HG02870 (cell line): Measurements from ENCODE around the gene BHMT2.

Source experiments
- ATAC-seq: cut with Tn5 transposase; IDR thresholded peaks from one replicate; pipeline ENCODE4 v1.9.1; 2021; ENCODE audit warnings: mild to moderate bottlenecking, moderate library complexity; ENCODE audit not compliant: unreplicated experiment

The BHMT2 gene

DNA sequence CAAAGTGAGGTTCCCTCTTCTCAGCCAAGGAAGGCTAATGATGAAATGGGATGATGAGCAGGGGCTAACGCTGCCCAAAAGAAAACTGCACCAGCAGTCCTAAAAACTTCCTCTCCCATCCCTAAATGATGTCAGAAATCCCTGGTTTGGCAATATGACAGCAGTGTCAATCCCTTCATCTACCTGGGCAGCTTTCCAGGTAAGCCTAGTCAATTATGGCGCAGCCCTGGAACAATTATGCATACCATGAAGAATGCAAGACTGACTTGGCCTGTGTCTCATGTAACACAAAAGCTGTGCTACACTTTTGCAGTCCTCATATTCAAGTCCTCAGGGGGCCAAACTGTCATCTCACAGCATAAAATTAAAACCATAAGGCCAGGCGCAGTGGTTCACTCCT lies 7.1 kb upstream of the BHMT2 start:
- no peak for ATAC-seq

- no peak for ATAC-seq
These were observed 742 bp downstream of the BHMT2 start for GRCh38 chr5:79070350-79070667.

- ATAC-seq = no peak
These were observed 5.1 kb downstream of the BHMT2 start for GRCh38 chr5:79074641-79075040.

DNA sequence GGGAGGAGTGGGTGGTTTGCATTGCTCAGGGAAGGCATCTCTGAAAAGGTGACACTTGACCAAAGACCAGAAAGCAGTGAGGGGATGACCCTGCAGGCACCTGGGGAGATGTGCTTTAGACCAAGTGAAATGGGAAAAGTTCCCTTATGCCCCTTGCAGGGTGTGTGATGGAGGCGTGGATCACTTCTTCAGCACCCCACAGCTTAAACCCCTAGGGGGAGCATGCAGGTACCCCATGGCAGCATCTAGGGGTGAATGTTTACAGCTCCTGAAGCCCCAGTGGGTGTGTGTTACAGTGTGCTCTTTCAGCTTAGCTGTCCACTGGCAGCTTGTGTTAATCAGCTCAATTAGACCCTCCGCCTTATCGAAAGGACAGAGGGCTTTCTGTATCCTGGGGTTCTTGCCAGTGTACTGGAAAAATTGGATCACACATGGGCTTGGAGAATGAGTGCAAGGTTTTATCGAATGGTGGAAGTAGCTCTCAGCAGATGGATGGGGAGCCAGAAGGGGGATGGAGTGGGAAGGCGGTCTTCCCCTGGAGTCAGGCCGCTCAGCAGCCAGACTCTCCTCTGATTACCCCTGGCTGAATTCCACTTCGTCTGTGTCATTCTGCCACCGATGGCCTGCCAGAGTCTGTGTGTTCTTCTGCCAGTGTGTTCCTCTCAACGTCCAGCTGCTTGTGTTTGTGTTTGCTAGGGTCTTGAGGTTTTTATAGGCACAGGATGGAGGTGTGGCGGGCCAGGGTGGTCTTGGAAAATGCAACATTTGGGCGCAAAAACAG lies 6.3 kb downstream of the BHMT2 start:
- no peak for ATAC-seq

DNA sequence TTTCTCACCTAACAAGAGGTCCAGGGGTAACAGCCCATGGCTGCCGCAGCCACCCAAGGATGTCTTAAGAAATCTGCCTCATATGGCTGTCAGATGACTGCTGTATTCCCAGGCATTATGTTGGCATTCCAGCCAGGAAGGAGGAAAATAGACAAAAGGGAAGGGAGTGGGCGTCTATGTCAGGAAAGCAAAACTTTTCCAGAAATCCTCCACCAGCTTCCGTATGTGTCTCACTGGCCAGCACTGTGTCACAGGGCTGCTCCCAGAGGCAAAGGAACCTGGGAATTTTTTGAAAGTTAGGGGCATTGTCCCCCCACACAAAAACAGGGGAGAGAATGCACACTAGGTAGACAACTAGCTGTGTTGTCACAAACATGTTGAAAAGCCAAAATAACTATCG lies 7.3 kb downstream of the BHMT2 start:
- no peak for ATAC-seq

GRCh38 chr5:79077680-79078365 lies 8.3 kb downstream of the BHMT2 start:
- ATAC-seq = no peak

DNA sequence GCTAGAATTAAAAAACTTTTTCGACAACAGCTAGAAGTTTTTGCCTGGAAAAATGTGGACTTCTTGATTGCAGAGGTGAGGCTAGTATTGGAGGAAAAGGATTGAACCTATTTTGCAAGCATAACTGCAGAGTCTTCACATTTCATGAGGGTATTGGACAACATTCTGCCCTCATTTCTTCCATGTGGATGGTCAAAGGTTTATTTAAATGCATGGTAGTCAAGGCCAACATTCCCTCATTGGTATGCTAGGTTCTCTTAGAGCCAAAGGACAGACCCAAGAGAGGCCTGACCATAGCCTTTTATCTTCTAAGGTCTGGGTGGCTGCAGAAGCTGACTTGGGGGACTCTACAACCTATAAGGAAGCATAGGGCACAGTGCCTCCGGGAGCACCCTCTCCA lies 11.2 kb downstream of the BHMT2 start:
- ATAC-seq = no peak

DNA sequence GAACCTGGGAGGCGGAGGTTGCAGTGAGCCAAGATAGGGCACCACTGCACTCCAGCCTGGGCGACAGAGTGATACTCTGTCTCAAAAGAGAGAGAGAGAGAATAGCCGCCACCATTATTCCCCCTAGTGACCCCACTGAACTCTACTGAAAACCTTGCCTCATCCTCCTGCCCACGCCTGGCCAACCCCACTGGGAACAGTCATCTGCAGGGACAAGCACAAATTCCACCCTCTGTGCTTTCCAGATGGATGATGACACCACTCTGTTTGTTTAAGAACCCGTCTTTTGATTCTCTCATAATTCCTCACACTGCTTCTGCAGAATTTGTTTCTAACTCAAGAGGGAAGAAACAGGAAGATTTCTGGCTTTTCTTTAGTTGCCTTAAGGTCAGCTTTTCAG lies 12.2 kb downstream of the BHMT2 start:
- no peak for ATAC-seq

GRCh38 chr5:79086116-79086515 lies 16.5 kb downstream of the BHMT2 start:
- ATAC-seq = no peak

- ATAC-seq = no peak
These were observed 18.9 kb downstream of the BHMT2 start for GRCh38 chr5:79088507-79088906.

DNA sequence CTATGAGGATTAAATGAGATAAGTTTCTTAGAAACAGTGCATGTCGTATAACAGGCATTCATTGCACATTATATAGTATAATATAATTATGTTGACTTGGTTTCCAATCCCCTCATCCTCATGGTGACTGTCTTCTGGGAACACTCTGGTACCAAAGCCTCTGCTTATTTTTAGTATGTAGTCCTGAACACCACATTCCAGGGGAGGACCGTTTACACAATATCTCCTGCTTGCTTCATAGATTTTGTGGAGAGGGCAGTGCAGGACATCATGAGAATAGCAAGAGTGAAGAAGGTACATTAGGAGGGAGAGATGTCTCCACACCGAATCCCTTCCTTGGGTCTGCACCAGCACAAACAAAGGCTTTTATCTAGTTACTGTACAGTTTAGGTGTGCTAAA lies 21.5 kb downstream of the BHMT2 start:
- no peak for ATAC-seq

DNA sequence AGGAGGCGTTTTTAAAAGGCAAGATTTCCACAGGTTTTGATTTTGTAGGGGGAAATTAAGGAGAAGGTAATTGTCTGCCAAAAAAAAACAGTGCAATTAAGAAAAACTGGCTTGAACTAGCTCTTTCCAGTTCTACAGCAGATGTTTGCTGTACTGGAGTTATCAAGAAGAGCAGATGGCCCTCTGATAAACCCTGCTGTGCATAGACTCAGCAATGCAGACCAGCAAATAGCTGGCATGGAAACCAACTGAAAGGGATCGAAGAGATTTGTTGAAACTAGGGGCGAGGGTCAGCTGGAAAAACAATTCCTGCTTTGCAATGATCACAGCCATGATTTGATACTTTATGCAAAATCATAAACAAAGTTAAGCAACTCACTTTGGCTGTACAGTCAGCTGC lies 24.2 kb downstream of the BHMT2 start:
- no peak for ATAC-seq

- no peak for ATAC-seq
These were observed 36.3 kb downstream of the BHMT2 start for GRCh38 chr5:79105868-79106267.

GRCh38 chr5:79107020-79107796 lies 37.6 kb downstream of the BHMT2 start:
- ATAC-seq = no peak

DNA sequence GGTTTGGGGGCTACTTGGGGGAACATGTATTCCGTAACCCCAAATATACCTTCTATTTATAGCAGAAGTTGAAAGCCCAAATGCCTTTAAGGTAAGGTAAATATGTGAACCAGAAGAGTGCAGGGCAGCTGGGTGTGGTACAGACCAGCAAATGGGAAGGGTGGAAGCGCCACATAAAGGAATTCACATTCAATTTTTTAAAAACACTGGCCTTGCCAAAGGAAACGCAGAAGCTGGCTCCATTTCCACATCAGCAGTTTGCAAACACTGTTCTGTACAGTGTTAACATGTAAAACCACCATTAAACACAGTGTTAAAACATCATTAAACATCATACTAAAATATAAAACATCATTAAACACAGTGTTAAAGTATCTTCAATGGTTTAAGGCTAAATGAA lies 38.5 kb downstream of the BHMT2 start:
- ATAC-seq = no peak

GRCh38 chr5:79108792-79109191 lies 39.2 kb downstream of the BHMT2 start:
- no peak for ATAC-seq

DNA sequence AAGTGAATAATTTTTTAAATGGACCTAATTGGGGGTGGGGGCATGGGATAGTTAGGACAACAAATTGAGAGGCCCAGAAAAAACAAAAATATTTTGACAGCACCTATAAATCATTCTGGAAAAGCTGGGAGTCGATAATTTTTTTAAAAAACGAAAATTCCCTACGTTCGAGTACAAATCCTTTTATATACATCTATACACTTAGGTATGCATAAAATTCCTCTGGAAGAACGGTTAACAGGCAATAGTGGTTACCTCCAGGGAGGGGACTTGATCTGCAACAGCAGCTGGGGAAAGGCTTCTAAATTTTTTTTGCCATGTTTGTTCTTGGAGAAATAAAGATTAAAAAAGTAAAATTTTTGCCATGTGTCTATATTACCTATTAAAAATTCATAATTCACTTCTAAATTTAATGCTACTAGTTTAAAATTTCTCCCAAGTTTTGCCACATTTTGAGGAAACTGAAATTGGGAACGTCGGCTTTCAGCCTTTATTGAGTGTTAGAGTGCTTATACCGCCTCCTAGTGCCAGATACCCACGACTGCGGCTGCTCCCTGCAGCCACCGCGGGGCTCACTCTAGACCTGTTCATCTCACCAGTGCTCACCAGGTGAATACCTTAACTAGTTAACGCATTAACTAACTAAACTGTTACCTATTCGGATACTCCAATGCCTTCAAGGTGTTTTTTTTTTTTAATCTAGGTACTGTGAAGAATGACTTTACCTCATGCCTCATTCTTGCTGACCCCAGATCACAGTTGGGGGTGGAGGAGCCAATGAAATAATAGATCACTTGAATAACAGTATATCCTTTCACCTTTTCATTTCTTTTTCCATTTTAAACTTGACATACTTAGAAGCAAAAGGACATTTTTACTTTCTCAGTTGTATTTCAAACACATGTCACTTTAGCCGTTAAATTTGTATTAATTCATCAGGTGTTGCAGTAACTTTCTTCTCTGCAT lies 40.2 kb downstream of the BHMT2 start:
- no peak for ATAC-seq

- ATAC-seq = no peak
These were observed 41.9 kb downstream of the BHMT2 start, which contains the start of gene BHMT for GRCh38 chr5:79111387-79111959. BHMT (plus strand) TSS chr5:79111809; CDS start chr5:79111886, 77 bp downstream.

DNA sequence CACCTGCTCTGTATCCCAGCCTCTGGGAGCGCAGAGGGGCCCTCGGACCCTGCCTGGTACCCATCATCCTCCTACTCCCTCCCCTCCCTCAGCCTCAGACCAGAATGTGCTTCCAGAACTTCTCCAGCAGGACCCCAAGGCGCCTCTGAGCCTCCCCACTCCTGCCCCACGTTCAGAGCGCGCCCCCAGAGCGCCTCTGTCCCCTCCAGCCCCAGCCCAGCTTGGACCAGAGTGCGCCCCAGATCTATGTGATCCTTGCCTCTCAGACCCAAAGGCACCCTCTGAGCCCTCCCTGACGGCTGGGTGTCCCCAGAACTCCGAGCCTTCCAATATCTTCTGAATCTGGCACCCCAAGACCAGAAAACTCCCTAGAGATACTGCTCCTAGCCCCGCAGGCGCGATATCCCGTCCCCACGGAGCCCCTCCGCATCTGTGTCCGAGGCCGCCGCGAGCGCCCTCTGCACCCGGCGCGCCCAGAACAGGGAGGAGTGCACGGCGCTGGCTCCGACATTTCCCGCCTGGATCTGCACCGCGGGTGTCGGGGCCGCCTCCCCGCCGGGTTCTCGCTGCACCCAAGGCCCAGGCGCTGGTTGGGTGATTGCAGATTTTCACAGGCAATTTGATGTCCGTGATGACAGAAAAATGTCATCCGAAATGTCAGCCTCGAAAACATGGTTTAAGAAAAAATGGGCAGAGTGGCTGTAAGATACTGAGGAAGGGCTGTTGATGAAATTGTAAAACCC lies 42.6 kb downstream of the BHMT2 start:
- ATAC-seq = no peak

DNA sequence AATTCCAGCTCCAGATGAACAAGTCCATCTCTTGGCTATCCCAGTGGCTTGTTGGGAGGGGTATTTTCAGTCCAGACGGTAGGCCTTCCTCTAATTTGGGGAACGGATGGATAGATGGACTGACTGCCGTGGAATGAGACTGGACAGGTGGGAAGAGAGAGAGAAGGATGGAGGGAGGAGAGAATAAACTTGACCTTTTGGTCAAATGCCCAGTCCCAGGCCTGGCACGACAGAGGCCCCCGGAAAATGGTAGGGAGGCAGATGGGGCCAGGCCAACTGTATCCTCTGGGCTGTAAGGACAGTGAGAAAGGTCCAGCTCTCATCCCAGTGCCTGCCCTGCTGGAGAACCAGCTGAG lies 43.1 kb downstream of the BHMT2 start:
- ATAC-seq = no peak
